K562 (cell line): ENCODE data around the gene DEDD. TPM values are rescaled to one million over a fixed set of nuclear protein-coding genes. Genes with fewer than 3 reads are reported as not detected.

Experiments
- ETV6 ChIP-seq, 3 experiments: fragments of 150-350 bp in 1 of 3; sonication (generic) in 1 of 3; formaldehyde crosslinking in 1 of 3; IDR thresholded peaks; 2 replicates each; pipeline versions ENCODE4 v1.6.1 to v1.8.0; 2014 to 2022; ENCODE audit warnings: borderline replicate concordance in 2 of 3, low read depth in 2 of 3, antibody characterized with exemption in 1 of 3, low read length in 1 of 3, mild to moderate bottlenecking in 1 of 3, missing genetic modification reagents in 1 of 3
- FOXA1 ChIP-seq: fragments of 450-650 bp; IDR thresholded peaks from 2 replicates; pipeline ENCODE4 v1.6.1; 2016; ENCODE audit warnings: mild to moderate bottlenecking, borderline replicate concordance
- HIVEP1 ChIP-seq: fragments of 250-450 bp; sonication (Bioruptor Pico); IDR thresholded peaks from 2 replicates; pipeline ENCODE4 v1.4.0; 2020; ENCODE audit warnings: mild to moderate bottlenecking
- KLF13 ChIP-seq: fragments of 450-650 bp; IDR thresholded peaks from 2 replicates; pipeline ENCODE4 v1.6.1; 2016; ENCODE audit warnings: missing genetic modification characterization, low read depth, mild to moderate bottlenecking, missing compliant biosample characterization, moderate library complexity, borderline replicate concordance
- LCOR ChIP-seq: sonication (generic); formaldehyde crosslinking; IDR thresholded peaks from 2 replicates; pipeline ENCODE4 v1.8.0; 2022; ENCODE audit warnings: mild to moderate bottlenecking, missing genetic modification reagents
- MXI1 ChIP-seq: IDR thresholded peaks from 2 replicates; pipeline ENCODE4 v1.6.1; 2011; ENCODE audit warnings: low read depth, mild to moderate bottlenecking, improper control_type of control experiment, low read length
- SAFB ChIP-seq: fragments of 200-400 bp; formaldehyde crosslinking; IDR thresholded peaks from 2 replicates; pipeline ENCODE4 v1.6.1; 2017; ENCODE audit warnings: low read depth, low read length, borderline replicate concordance
- SAFB2 ChIP-seq: fragments of 200-400 bp; formaldehyde crosslinking; IDR thresholded peaks from 2 replicates; pipeline ENCODE4 v1.6.1; 2018; ENCODE audit warnings: borderline replicate concordance, low read length, low read depth, moderate library complexity; ENCODE audit not compliant: severe bottlenecking
- SNRNP70 ChIP-seq: fragments of 200-400 bp; formaldehyde crosslinking; optimal IDR thresholded peaks from 2 replicates; pipeline ENCODE3; 2017; ENCODE audit warnings: low read depth, low read length
- STAT5A ChIP-seq: IDR thresholded peaks from 2 replicates; pipeline ENCODE4 v1.6.1; 2012; ENCODE audit warnings: low read length, inconsistent platforms, borderline replicate concordance
- TGIF2 ChIP-seq: sonication (generic); formaldehyde crosslinking; IDR thresholded peaks from 2 replicates; pipeline ENCODE4 v1.8.1; 2022; ENCODE audit warnings: mild to moderate bottlenecking, missing genetic modification reagents, moderate library complexity
- ZKSCAN8 ChIP-seq: fragments of 200-800 bp; sonication (Bioruptor generic); IDR thresholded peaks from 2 replicates; pipeline ENCODE4 v1.6.1; 2016; ENCODE audit warnings: missing genetic modification characterization, missing compliant biosample characterization
- ZNF354B ChIP-seq: fragments of 250-450 bp; sonication (Bioruptor Pico); IDR thresholded peaks from 2 replicates; pipeline ENCODE4 v1.4.0; 2020
- ZNF507 ChIP-seq: conservative IDR thresholded peaks from 2 replicates; pipeline ENCODE4 v1.6.1; 2017; ENCODE audit warnings: missing genetic modification characterization, missing compliant biosample characterization
- polyA plus RNA-seq, 8 experiments: library from polyadenylated mRNA; depleted of rRNA in 4 of 8; stranded (reverse) in 5 of 8; unstranded in 3 of 8; fragments of >200 nt; fragmentation: Nextera tagmentation in 2 of 8; fragmentation: Illumina TruSeq in 1 of 8; extraction: Ambion mirVana in 2 of 8; extraction: Trizol in 1 of 8; gene quantifications; 2 replicates each; pipeline versions ENCODE4 v1.2.1 to v1.2.3, GENCODE V29; 2011 to 2014; ENCODE audit warnings: inconsistent platforms in 1 of 8, missing spikeins in 1 of 8
- total RNA-seq, 7 experiments: library from RNA; depleted of rRNA in 6 of 7; stranded (reverse); fragments of >200 nt in 6 of 7; fragmentation: Illumina TruSeq in 2 of 7; extraction: Trizol in 2 of 7; gene quantifications; 2 replicates each; pipeline versions ENCODE4 v1.2.1 to v1.2.3, GENCODE V29; 2011 to 2021; ENCODE audit warnings: low replicate concordance in 1 of 7
- TF ChIP-seq, protein P1 (sequence below): fragments of 450-650 bp; formaldehyde crosslinking; IDR thresholded peaks from 2 replicates; pipeline ENCODE4 v1.4.0; 2020; ENCODE audit warnings: mild to moderate bottlenecking, mixed read lengths

Gene DEDD
- total and polyA plus RNA-seq, 9 of the 15 experiments (the other 6 are each of a cell fraction or from before 2014, with no cell fraction given): 11.6 to 41.0 (median 16.8) TPM

DNA sequence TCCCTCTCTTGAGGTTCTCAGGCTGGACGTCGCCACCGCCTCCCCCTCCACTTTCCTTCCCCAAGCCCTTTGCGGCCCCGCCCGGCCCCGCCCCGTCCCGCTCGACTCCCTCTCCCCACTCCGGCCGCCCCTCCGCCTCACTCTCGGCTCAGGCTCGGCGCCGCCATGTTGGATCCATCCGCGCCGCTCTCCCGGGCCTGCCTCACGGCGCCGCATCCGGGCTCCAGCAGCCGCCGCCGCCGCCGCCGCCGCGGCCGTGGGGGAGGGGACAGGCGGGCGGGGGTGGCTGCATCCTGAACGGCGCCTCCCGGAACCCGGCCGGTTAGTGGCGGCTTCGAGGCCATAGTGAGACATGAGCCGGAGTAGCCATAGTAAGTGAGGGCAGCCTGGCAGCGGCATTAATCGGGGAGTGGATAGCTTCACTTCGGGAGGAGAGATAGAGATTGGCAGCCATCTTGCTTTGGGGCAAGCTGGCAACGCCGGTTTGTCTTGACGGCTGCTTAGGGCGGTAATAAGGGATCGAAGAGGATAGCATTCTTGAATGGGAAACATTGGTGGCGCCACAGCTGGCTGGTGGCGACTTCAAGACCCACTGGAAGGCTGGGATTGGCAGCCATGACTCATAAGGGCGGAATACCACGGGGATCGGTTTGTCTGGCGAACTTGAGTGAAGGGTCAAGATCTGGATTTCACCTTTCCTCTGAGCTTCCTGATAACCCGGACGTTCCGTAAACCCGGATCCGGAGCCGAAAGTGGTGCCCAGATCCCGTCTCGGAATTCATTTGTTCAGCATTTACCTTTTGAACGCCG lies at the start of gene DEDD (continued):
- TF ChIP-seq ETV6 (IDR thresholded peaks at IDR 0.05; ENCODE audit: borderline replicate concordance in 1 of 2, low read depth in 2 of 2, low read length in 1 of 2) (peak in 1 of 2 experiments; percentile 41; a peak in 1 of 4 replicates), ETV6 (CRISPR knock-in tag; IDR thresholded peaks at IDR 0.05; ENCODE audit: borderline replicate concordance) (no peak), ZNF354B (CRISPR knock-in tag) (no peak), MXI1 (no peak), FOXA1 (no peak), KLF13 (tag) (0 out of 2 replicates have a peak, but pooled peaks have one; percentile 20), ZKSCAN8 (CRISPR knock-in tag) (no peak), SNRNP70 (no peak), HIVEP1 (CRISPR knock-in tag) (no peak), TGIF2 (no peak; the same call in 1 of the 2 replicates), STAT5A (peak; percentile 1; the same call in 1 of the 2 replicates), ZNF507 (tag) (no peak), SAFB (no peak), LCOR (peak; percentile 55; the same call in 1 of the 2 replicates), SAFB2 (no peak)
- TF ChIP-seq, protein P1, sequence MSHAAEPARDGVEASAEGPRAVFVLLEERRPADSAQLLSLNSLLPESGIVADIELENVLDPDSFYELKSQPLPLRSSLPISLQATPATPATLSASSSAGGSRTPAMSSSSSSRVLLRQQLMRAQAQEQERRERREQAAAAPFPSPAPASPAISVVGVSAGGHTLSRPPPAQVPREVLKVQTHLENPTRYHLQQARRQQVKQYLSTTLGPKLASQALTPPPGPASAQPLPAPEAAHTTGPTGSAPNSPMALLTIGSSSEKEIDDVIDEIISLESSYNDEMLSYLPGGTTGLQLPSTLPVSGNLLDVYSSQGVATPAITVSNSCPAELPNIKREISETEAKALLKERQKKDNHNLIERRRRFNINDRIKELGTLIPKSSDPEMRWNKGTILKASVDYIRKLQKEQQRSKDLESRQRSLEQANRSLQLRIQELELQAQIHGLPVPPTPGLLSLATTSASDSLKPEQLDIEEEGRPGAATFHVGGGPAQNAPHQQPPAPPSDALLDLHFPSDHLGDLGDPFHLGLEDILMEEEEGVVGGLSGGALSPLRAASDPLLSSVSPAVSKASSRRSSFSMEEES (CRISPR knock-in tag): no peak
